Prostate gland (tissue), 2 donors: ENCODE results near the gene LDHAL6B. TPM values are rescaled to one million over a fixed set of nuclear protein-coding genes. Genes with fewer than 3 reads are reported as not detected.

ENCODE experiments used
- DNase-seq: peaks from one replicate; pipeline ENCODE4 v3.0.0-alpha.2; 2019; ENCODE audit warnings: low spot score
- H3K27ac ChIP-seq, 2 donors: fragments of 200-600 bp; sonication (generic); 2 replicates each; pipeline ENCODE4 v1.5.1; 2017 to 2019
- H3K27me3 ChIP-seq: fragments of 200-600 bp; sonication (generic); replicated peaks from 2 replicates; pipeline ENCODE4 v1.5.1; 2019; ENCODE audit not compliant: insufficient read depth
- H3K36me3 ChIP-seq, 2 donors: fragments of 200-600 bp; sonication (generic); 1 replicate in 1 of 2; 2 replicates in 1 of 2; pipeline versions ENCODE4 v1.5.1 to v1.8.1; 2017 to 2019
- H3K4me1 ChIP-seq: fragments of 200-600 bp; sonication (generic); replicated peaks from 2 replicates; pipeline ENCODE4 v1.5.1; 2019
- H3K4me3 ChIP-seq, 2 donors: fragments of 200-600 bp; sonication (generic); 2 replicates each; pipeline ENCODE4 v1.5.1; 2017 to 2019
- H3K9me3 ChIP-seq: fragments of 200-600 bp; sonication (generic); 2 replicates; pipeline ENCODE4 v1.5.1; 2017
- POLR2A ChIP-seq: fragments of 450-650 bp; IDR thresholded peaks from one replicate; pipeline ENCODE4 v1.6.1; 2016; ENCODE audit warnings: antibody characterized with exemption, mild to moderate bottlenecking
- POLR2AphosphoS5 ChIP-seq: sonication (generic); formaldehyde crosslinking; IDR thresholded peaks from one replicate; pipeline ENCODE4 v1.6.1; 2017; ENCODE audit warnings: antibody characterized with exemption
- WGBS: methylation state at CpG from one replicate; pipeline ENCODE4 v1.1.5; 2018; 5-methylcytosine and 5-hydroxymethylcytosine counted together
- intact Hi-C: fragments of 100-400 bp; cut with DNase I; formaldehyde crosslinking; loops from one replicate; pipeline ENCODE4 v1.14.2; 2022
- total RNA-seq, 2 donors: library from RNA; depleted of rRNA; stranded (reverse); fragments of >200 nt; gene quantifications; one replicate each; pipeline ENCODE4 v1.1.0, GENCODE V29; 2016
- TF ChIP-seq, protein P1 (sequence below), 4 experiments: fragments of 200-600 bp in 2 of 4; fragments of 450-650 bp in 2 of 4; sonication (generic) in 2 of 4; IDR thresholded peaks; 1 replicate in 3 of 4; 2 replicates in 1 of 4; pipeline ENCODE4 v1.5.1; 2016 to 2019; ENCODE audit warnings: antibody characterized with exemption in 4 of 4, mild to moderate bottlenecking in 2 of 4, moderate library complexity in 2 of 4

The LDHAL6B gene
- total RNA-seq, 2 donors from 2014 or later = 6.0 TPM; not detected in 1

GRCh38 chr15:59168536-59168935, 38.1 kb upstream of the LDHAL6B start:
- no peak overlapping the region for H3K4me3 ChIP-seq
- H3K4me1 ChIP-seq = peaks cover 10% of the 10 kb centered on the region
- no peak for DNase-seq
- H3K27me3 ChIP-seq = no peaks in the 10 kb centered on the region
- WGBS = 90% methylated on average over 7 of the region's 7 CpGs
- TF ChIP-seq, protein P1, sequence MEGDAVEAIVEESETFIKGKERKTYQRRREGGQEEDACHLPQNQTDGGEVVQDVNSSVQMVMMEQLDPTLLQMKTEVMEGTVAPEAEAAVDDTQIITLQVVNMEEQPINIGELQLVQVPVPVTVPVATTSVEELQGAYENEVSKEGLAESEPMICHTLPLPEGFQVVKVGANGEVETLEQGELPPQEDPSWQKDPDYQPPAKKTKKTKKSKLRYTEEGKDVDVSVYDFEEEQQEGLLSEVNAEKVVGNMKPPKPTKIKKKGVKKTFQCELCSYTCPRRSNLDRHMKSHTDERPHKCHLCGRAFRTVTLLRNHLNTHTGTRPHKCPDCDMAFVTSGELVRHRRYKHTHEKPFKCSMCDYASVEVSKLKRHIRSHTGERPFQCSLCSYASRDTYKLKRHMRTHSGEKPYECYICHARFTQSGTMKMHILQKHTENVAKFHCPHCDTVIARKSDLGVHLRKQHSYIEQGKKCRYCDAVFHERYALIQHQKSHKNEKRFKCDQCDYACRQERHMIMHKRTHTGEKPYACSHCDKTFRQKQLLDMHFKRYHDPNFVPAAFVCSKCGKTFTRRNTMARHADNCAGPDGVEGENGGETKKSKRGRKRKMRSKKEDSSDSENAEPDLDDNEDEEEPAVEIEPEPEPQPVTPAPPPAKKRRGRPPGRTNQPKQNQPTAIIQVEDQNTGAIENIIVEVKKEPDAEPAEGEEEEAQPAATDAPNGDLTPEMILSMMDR (IDR thresholded peaks at IDR 0.05) = no peak
- TF ChIP-seq POLR2AphosphoS5 (no peak), POLR2A (no peak)
- H3K27ac ChIP-seq = peak overlapping the region in 1 of 2 donors; percentile 15
- no peaks in the 10 kb centered on the region for H3K36me3 ChIP-seq
- no peaks in the 10 kb centered on the region for H3K9me3 ChIP-seq
- intact Hi-C loops = loop anchor here (10.0 kb wide), 1 partner anchor 184 kb away; the partner anchor contains the start of gene RNF111

DNA sequence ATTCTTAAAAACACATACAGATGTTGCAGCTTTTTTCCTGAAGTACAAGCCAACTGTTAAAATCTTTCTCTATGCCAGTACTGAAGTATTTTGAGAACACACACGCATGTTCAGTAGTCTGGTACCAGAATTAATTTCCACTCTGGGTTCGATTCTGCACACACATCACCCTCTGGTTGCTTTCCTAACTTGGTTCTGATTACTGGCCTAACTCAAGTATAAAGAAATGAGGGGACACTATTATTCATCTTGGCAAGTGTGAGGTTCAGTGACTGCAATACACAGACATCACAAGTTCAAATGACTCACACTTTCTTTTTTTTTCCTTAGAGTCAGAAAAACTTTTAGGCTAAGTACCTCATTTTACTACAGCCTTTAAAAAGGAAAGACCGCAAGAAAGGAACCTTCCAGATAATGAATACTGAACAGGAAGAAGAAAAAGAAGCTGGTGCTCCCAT, 37.4 kb upstream of the LDHAL6B start:
- Histone ChIP-seq H3K27me3 (no peaks in the 10 kb centered on the region), H3K9me3 (no peaks in the 10 kb centered on the region), H3K4me3 (no peak overlapping the region), H3K27ac (peak overlapping the region; percentile 86 to 89), H3K36me3 (no peaks in the 10 kb centered on the region), H3K4me1 (peaks cover 10% of the 10 kb centered on the region)
- TF ChIP-seq, protein P1 (IDR thresholded peaks at IDR 0.05) = no peak
- peak; percentile 28 for TF ChIP-seq POLR2AphosphoS5
- intact Hi-C loops = loop anchor here (10.0 kb wide), 1 partner anchor 184 kb away; the partner anchor contains the start of gene RNF111
- 68% methylated on average over 3 of the region's 3 CpGs for WGBS
- DNase-seq = no peak

DNA sequence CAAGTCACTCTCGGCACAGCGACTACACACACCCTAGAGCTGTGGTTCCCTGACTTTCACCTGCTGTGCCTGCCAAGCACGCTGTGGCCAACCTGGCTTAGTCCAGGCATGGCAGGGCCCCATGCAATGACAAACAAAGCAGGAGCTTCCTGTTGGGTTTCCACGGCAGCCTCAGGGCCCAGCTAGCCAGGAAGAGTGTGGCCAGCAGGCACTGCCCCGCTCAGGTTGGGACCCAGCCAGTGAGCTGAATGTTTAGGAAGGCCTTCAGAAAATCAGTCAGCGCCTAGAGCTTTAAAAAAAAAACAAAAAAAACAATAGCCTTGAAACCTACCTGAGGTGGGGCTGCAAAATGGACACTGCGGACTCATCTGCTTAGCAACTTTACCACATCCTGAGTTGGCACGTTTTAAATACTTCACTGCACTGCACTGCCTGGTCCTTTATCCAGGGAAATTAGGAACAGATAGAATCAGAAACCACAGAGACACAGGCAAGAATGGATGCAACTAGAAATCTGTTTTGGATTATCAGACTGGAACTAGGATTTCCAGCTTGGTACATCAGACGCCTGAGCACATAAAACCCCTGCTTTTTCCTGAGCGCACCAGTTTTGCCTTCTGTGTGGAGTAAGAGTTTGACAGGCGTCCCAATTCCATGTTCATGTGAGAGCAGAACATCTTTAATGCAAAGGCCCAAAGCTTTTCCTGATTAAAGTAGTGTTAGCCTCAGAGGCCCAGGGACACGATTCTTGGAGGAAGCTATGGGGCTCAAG, 36.2 kb upstream of the LDHAL6B start:
- Histone ChIP-seq H3K9me3 (no peaks in the 10 kb centered on the region), H3K4me3 (no peak overlapping the region), H3K4me1 (peaks cover 10% of the 10 kb centered on the region), H3K27ac (peak overlapping the region; percentile 86 to 89), H3K27me3 (no peaks in the 10 kb centered on the region), H3K36me3 (no peaks in the 10 kb centered on the region)
- WGBS = 41% methylated on average over 12 of the region's 12 CpGs
- intact Hi-C loops = no loop called here
- TF ChIP-seq, protein P1 (IDR thresholded peaks at IDR 0.05) = peak in 2 of 4 experiments; percentile 15 to 16
- TF ChIP-seq POLR2AphosphoS5 (peak; percentile 88), POLR2A (peak; percentile 42)
- peak; percentile 88 for DNase-seq

DNA sequence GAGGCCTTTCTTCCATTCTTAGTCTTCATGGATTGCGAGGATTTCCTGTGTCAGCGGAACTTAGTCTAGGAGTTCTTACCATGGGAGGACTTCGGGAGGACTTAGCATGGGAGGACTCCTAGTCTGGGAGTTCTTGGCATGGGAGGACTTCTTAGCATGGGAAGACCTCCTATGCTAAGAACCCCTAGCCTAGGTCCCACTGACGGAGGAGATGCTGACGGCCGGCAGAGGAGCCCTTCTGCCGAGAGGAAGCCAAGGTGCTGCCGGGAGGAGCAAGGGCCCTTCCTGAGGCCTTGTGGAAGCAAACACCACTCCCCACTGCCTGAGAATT, 35.6 kb upstream of the LDHAL6B start:
- intact Hi-C loops = no loop called here
- no peaks in the 10 kb centered on the region for H3K27me3 ChIP-seq
- H3K4me3 ChIP-seq = no peak overlapping the region
- H3K27ac ChIP-seq = peak overlapping the region; percentile 86 to 89
- H3K4me1 ChIP-seq = peaks cover 7% of the 10 kb centered on the region
- DNase-seq = no peak
- no peaks in the 10 kb centered on the region for H3K9me3 ChIP-seq
- H3K36me3 ChIP-seq = no peaks in the 10 kb centered on the region
- TF ChIP-seq, protein P1 (IDR thresholded peaks at IDR 0.05) = no peak
- no peak for TF ChIP-seq POLR2A
- no peak for TF ChIP-seq POLR2AphosphoS5
- 98% methylated on average over 8 of the region's 8 CpGs for WGBS
